ENCODE measurements around the gene C4B. TPM values are rescaled to one million over a fixed set of nuclear protein-coding genes. Genes with fewer than 3 reads are reported as not detected.

The C4B gene
- total RNA-seq (2022; extraction: Qiagen RNA extraction) = 0.46 to 1.7 TPM (median 0.76 TPM) in 5 replicates

DNA sequence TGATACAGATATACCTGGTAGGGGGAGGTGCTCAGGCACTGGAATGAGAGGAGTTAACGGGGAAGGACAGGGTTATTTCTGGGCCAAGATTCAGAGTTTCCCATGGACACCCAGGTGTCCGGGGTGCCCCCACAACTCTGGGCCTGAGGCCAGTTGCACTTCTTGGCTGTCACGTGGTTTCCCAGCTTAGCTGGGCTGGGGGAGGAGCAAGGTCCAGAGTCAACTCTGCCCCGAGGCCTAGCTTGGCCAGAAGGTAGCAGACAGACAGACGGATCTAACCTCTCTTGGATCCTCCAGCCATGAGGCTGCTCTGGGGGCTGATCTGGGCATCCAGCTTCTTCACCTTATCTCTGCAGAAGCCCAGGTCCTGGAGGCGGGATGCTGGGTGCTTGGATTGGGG lies at the start of gene C4B:
Gene C4B (plus strand): TSS at position 249 of the 400 bp plus-strand sequence. CDS start 51 bp downstream, at position 300.

GRCh38 chr6:31971993-31972708 lies 42.4 kb upstream of the C4B start, which contains the start of gene DXO:
TSS of gene DXO (minus strand) at chr6:31972138. CDS start at chr6:31971675, 463 bp downstream.

DNA sequence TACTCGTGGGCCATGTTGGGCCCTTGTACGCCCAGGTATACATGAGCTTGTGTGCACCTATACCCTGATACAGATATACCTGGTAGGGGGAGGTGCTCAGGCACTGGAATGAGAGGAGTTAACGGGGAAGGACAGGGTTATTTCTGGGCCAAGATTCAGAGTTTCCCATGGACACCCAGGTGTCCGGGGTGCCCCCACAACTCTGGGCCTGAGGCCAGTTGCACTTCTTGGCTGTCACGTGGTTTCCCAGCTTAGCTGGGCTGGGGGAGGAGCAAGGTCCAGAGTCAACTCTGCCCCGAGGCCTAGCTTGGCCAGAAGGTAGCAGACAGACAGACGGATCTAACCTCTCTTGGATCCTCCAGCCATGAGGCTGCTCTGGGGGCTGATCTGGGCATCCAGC lies 32.9 kb upstream of the C4B start, which contains the start of gene C4A:
Gene C4A (plus strand): TSS at position 314 of the 400 bp plus-strand sequence. CDS start 51 bp downstream, at position 365.

DNA sequence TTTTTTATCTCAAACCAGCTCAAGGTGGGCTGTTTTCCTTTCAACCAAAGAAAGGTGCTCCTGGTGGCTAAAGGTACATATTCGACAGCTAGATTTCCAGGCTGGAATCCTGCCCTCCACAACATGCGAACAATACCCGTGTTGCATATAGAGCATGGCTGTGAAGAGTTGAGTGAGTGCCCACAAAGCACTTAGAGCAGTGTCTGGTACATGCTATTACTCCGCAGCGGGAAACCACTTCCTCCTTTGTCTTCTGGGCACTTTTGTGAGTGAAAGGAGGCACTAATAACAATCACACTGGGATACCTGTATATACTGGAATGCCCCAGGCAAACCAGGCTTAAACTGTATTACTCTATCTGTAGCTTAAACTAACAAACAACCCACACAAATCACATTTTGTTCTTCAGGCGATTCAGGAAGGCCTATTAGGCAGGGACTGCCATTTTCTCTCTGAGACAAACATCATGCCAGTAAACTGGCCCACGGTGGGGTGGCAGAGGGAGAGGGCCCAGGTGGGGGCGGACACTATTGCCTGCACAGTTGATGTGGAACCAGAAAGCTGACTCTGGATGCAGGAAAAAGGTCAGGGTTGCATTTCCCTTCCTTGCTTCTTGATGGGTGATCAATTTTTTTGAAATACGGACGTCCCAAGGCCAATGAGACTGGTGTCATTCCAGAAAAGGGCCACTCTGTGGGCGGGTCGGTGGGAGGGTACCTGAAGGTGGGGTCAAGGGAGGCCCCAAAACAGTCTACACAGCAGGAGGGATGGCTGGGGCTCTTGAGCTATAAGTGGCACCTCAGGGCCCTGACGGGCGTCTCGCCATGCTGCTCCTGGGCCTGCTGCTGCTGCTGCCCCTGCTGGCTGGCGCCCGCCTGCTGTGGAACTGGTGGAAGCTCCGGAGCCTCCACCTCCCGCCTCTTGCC lies 23.3 kb downstream of the C4B start, which contains the start of gene CYP21A2:
Gene CYP21A2 (plus strand): TSS at position 818 of the 927 bp plus-strand sequence. CDS start 8 bp downstream, at position 826.

Other genes with a start within 250 kb of the C4B start
- 1.5 to 2.0 TPM (median 1.8 TPM) in 5 replicates for gene VWA7, start 237.5 kb upstream of the C4B start, total RNA-seq (2022; extraction: Qiagen RNA extraction)
- 47.0 to 60.8 TPM (median 59.2 TPM) in 5 replicates for gene VARS1, start 219.0 kb upstream of the C4B start, total RNA-seq (2022; extraction: Qiagen RNA extraction)
- gene LSM2, start 207.8 kb upstream of the C4B start, total RNA-seq (2022; extraction: Qiagen RNA extraction) = 48.5 to 67.7 TPM (median 60.4 TPM) in 5 replicates
- 1.5 to 2.2 TPM (median 1.8 TPM) in 5 replicates for gene HSPA1L, start 199.5 kb upstream of the C4B start, total RNA-seq (2022; extraction: Qiagen RNA extraction)
- gene HSPA1A, start 199.3 kb upstream of the C4B start, total RNA-seq (2022; extraction: Qiagen RNA extraction) = 250 to 374 TPM (median 304 TPM) in 5 replicates
- 191 to 290 TPM (median 231 TPM) in 5 replicates for gene HSPA1B, start 187.1 kb upstream of the C4B start, total RNA-seq (2022; extraction: Qiagen RNA extraction)
- gene NEU1, start 152.0 kb upstream of the C4B start, total RNA-seq (2022; extraction: Qiagen RNA extraction) = 23.0 to 37.8 TPM (median 29.3 TPM) in 5 replicates
- gene SLC44A4, start 135.8 kb upstream of the C4B start, total RNA-seq (2022; extraction: Qiagen RNA extraction) = 0.06 to 0.16 TPM in 2 of 5 replicates, not detected in the others
- 25.9 to 35.4 TPM (median 32.0 TPM) in 5 replicates for gene EHMT2, start 117.1 kb upstream of the C4B start, total RNA-seq (2022; extraction: Qiagen RNA extraction)
- 3.4 to 5.3 TPM (median 4.6 TPM) in 5 replicates for gene ZBTB12, start 112.7 kb upstream of the C4B start, total RNA-seq (2022; extraction: Qiagen RNA extraction)
- gene C2, start 87.1 kb upstream of the C4B start, total RNA-seq (2022; extraction: Qiagen RNA extraction) = 0.21 to 0.68 TPM (median 0.31 TPM) in 5 replicates
- 1.5 to 3.3 TPM (median 2.4 TPM) in 5 replicates for gene CFB, start 68.7 kb upstream of the C4B start, total RNA-seq (2022; extraction: Qiagen RNA extraction)
- 74.7 to 85.0 TPM (median 75.1 TPM) in 5 replicates for gene NELFE, start 55.8 kb upstream of the C4B start, total RNA-seq (2022; extraction: Qiagen RNA extraction)
- 21.0 to 27.3 TPM (median 25.4 TPM) in 5 replicates for gene SKIC2, start 55.6 kb upstream of the C4B start, total RNA-seq (2022; extraction: Qiagen RNA extraction)
- 11.7 to 13.4 TPM (median 12.5 TPM) in 5 replicates for gene DXO, start 42.7 kb upstream of the C4B start, total RNA-seq (2022; extraction: Qiagen RNA extraction)
- gene C4A, start 32.7 kb upstream of the C4B start, total RNA-seq (2022; extraction: Qiagen RNA extraction) = 0.48 to 1.5 TPM (median 1.1 TPM) in 5 replicates
- gene CYP21A2, start 23.6 kb downstream of the C4B start, total RNA-seq (2022; extraction: Qiagen RNA extraction) = not detected in 5 replicates
- gene TNXB, start 94.5 kb downstream of the C4B start, total RNA-seq (2022; extraction: Qiagen RNA extraction) = 0.32 to 0.72 TPM (median 0.56 TPM) in 5 replicates
- 27.4 to 38.6 TPM (median 36.1 TPM) in 5 replicates for gene ATF6B, start 113.5 kb downstream of the C4B start, total RNA-seq (2022; extraction: Qiagen RNA extraction)
- 6.4 to 8.4 TPM (median 8.1 TPM) in 5 replicates for gene FKBPL, start 115.5 kb downstream of the C4B start, total RNA-seq (2022; extraction: Qiagen RNA extraction)
- 0.30 to 0.74 TPM (median 0.52 TPM) in 5 replicates for gene PRRT1, start 137.1 kb downstream of the C4B start, total RNA-seq (2022; extraction: Qiagen RNA extraction)
- gene PPT2, start 139.3 kb downstream of the C4B start, total RNA-seq (2022; extraction: Qiagen RNA extraction) = 7.1 to 10.4 TPM (median 9.9 TPM) in 5 replicates
- gene EGFL8, start 149.8 kb downstream of the C4B start, total RNA-seq (2022; extraction: Qiagen RNA extraction) = 1.4 to 2.6 TPM (median 1.9 TPM) in 5 replicates
- gene AGPAT1, start 161.3 kb downstream of the C4B start, total RNA-seq (2022; extraction: Qiagen RNA extraction) = 33.3 to 41.7 TPM (median 40.0 TPM) in 5 replicates
- gene RNF5, start 163.6 kb downstream of the C4B start, total RNA-seq (2022; extraction: Qiagen RNA extraction) = 32.2 to 49.6 TPM (median 47.9 TPM) in 5 replicates
- gene AGER, start 169.5 kb downstream of the C4B start, total RNA-seq (2022; extraction: Qiagen RNA extraction) = 1.4 to 2.3 TPM (median 1.7 TPM) in 5 replicates
- 13.9 to 19.9 TPM (median 17.4 TPM) in 5 replicates for gene PBX2, start 175.4 kb downstream of the C4B start, total RNA-seq (2022; extraction: Qiagen RNA extraction)
- 0.31 to 0.43 TPM (median 0.38 TPM) in 5 replicates for gene GPSM3, start 177.8 kb downstream of the C4B start, total RNA-seq (2022; extraction: Qiagen RNA extraction)
- 0.36 to 0.78 TPM (median 0.66 TPM) in 5 replicates for gene NOTCH4, start 209.3 kb downstream of the C4B start, total RNA-seq (2022; extraction: Qiagen RNA extraction)

Data from A549 treated with CORT108297 at 1 μM for 4 hours (cell line).